ENCODE results near the gene IRF7. TPM values are rescaled to one million over a fixed set of nuclear protein-coding genes. Genes with fewer than 3 reads are reported as not detected.

IRF7 gene
- total and polyA plus RNA-seq, 4 donors, result 15.7 to 62.4 (median 37.0) TPM

DNA sequence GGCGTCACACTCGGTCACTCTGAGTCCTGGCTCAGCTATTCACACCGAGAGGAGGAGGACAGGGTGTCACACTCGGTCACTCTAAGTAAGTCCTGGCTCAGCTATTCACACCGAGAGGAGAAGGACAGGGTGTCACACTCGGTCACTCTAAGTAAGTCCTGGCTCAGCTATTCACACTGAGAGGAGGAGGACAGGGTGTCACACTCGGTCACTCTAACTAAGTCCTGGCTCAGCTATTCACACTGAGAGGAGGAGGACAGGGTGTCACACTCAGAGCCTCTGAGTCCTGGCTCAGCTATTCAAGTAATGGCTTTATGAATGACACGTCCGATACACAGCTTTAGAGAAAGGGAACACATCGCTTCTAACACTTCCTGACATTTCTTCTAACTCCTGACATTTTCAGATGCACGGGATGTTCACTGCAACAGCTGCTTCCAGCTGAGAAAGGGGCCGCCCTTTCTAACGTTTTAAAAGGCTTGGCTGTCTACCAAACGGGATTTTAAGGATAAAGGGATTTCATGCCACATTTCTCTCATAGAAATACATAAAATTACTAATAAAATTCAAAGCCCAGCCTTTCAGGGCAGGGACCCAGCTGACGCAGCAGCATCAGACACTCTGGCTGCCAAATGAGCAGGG is 49.4 kb upstream of the IRF7 start:
- no peaks in the 10 kb centered on the region for H3K27me3 ChIP-seq (ENCODE audit: control insufficient read depth in 4 of 4, insufficient read depth in 4 of 4, low read length in 3 of 4)
- H3K4me3 ChIP-seq (ENCODE audit: low read depth in 1 of 3, low read length in 3 of 3), result no peak overlapping the region
- DNase-seq (ENCODE audit: low spot score), result no peak
- peaks cover 0 to 11% (median 4%) of the 10 kb centered on the region in 4 donors for H3K4me1 ChIP-seq (ENCODE audit: control insufficient read depth in 4 of 4, insufficient read depth in 4 of 4, low read length in 3 of 4)
- H3K27ac ChIP-seq (ENCODE audit: low read depth in 1 of 2, low read length in 2 of 2), result no peak overlapping the region
- 90% methylated on average over 15 of the region's 15 CpGs for WGBS
- peaks cover 0 to 15% (median 3%) of the 10 kb centered on the region in 4 donors for H3K36me3 ChIP-seq (ENCODE audit: control insufficient read depth in 4 of 4, insufficient read depth in 3 of 4, low read depth in 1 of 4, low read length in 3 of 4)
- H3K9me3 ChIP-seq (ENCODE audit: control insufficient read depth in 4 of 4, low read length in 3 of 4), result no peaks in the 10 kb centered on the region
- TF ChIP-seq GABPA (IDR thresholded peaks at IDR 0.05 in 1 of 2, conservative IDR thresholded peaks at IDR 0.05 in 1 of 2), result no peak
- TF ChIP-seq, protein P1, sequence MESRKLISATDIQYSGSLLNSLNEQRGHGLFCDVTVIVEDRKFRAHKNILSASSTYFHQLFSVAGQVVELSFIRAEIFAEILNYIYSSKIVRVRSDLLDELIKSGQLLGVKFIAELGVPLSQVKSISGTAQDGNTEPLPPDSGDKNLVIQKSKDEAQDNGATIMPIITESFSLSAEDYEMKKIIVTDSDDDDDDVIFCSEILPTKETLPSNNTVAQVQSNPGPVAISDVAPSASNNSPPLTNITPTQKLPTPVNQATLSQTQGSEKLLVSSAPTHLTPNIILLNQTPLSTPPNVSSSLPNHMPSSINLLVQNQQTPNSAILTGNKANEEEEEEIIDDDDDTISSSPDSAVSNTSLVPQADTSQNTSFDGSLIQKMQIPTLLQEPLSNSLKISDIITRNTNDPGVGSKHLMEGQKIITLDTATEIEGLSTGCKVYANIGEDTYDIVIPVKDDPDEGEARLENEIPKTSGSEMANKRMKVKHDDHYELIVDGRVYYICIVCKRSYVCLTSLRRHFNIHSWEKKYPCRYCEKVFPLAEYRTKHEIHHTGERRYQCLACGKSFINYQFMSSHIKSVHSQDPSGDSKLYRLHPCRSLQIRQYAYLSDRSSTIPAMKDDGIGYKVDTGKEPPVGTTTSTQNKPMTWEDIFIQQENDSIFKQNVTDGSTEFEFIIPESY (IDR thresholded peaks at IDR 0.05), result no peak
- no peak overlapping the region for H3K9ac ChIP-seq (ENCODE audit: low read depth in 1 of 2, low read length in 2 of 2)

DNA sequence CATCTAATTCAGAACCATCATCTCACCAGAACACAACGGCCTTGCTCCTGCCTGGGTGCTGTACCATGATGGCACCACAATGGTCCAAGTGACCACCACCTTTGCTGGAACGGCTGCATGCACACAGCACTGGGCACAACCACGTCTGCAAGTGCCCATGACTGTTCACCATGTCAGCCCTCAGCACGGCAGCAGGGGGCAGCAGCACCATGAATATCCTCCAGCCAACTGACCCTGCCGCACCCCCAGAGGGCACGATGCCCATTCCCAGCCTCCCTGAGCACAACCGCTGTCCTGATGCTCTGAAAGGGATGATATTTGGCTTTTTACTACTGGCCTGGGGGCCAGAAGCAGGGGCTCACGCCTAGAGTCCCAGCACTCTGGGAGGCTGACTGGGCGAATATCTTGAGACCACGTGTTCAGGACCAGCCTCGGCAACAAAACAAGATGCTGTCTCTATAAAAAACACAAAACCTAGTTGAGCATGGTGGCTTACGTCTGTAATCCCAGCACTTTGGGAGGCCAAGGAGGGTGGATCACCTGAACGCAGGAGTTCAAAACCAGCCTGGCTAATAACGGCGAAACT is 47.0 kb upstream of the IRF7 start:
- H3K4me3 ChIP-seq (ENCODE audit: low read depth in 1 of 3, low read length in 3 of 3), result no peak overlapping the region
- DNase-seq (ENCODE audit: low spot score), result peak; percentile 74
- H3K9me3 ChIP-seq (ENCODE audit: control insufficient read depth in 4 of 4, low read length in 3 of 4), result no peaks in the 10 kb centered on the region
- no peaks in the 10 kb centered on the region for H3K27me3 ChIP-seq (ENCODE audit: control insufficient read depth in 4 of 4, insufficient read depth in 4 of 4, low read length in 3 of 4)
- WGBS, result 54% methylated on average over 15 of the region's 15 CpGs
- peaks cover 3 to 27% (median 20%) of the 10 kb centered on the region in 4 donors for H3K4me1 ChIP-seq (ENCODE audit: control insufficient read depth in 4 of 4, insufficient read depth in 4 of 4, low read length in 3 of 4)
- H3K9ac ChIP-seq (ENCODE audit: low read depth in 1 of 2, low read length in 2 of 2), result no peak overlapping the region
- TF ChIP-seq YY1 (IDR thresholded peaks at IDR 0.05), result no peak
- no peak for TF ChIP-seq TAF1 (conservative IDR thresholded peaks at IDR 0.05)
- no peak for TF ChIP-seq HNF4G (IDR thresholded peaks at IDR 0.05)
- no peak for TF ChIP-seq FOXA1 (IDR thresholded peaks at IDR 0.05)
- peak; percentile 89 to 95 for TF ChIP-seq RAD21 (IDR thresholded peaks at IDR 0.05)
- TF ChIP-seq, protein P2, sequence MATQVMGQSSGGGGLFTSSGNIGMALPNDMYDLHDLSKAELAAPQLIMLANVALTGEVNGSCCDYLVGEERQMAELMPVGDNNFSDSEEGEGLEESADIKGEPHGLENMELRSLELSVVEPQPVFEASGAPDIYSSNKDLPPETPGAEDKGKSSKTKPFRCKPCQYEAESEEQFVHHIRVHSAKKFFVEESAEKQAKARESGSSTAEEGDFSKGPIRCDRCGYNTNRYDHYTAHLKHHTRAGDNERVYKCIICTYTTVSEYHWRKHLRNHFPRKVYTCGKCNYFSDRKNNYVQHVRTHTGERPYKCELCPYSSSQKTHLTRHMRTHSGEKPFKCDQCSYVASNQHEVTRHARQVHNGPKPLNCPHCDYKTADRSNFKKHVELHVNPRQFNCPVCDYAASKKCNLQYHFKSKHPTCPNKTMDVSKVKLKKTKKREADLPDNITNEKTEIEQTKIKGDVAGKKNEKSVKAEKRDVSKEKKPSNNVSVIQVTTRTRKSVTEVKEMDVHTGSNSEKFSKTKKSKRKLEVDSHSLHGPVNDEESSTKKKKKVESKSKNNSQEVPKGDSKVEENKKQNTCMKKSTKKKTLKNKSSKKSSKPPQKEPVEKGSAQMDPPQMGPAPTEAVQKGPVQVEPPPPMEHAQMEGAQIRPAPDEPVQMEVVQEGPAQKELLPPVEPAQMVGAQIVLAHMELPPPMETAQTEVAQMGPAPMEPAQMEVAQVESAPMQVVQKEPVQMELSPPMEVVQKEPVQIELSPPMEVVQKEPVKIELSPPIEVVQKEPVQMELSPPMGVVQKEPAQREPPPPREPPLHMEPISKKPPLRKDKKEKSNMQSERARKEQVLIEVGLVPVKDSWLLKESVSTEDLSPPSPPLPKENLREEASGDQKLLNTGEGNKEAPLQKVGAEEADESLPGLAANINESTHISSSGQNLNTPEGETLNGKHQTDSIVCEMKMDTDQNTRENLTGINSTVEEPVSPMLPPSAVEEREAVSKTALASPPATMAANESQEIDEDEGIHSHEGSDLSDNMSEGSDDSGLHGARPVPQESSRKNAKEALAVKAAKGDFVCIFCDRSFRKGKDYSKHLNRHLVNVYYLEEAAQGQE (IDR thresholded peaks at IDR 0.05), result no peak
- TF ChIP-seq NR2F2 (IDR thresholded peaks at IDR 0.05), result peak; percentile 75
- TF ChIP-seq, protein P3, sequence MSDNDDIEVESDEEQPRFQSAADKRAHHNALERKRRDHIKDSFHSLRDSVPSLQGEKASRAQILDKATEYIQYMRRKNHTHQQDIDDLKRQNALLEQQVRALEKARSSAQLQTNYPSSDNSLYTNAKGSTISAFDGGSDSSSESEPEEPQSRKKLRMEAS (IDR thresholded peaks at IDR 0.05), result no peak
- no peak for TF ChIP-seq SP1 (IDR thresholded peaks at IDR 0.05)
- no peak for TF ChIP-seq FOXA2 (IDR thresholded peaks at IDR 0.05)
- no peak for TF ChIP-seq GABPA (IDR thresholded peaks at IDR 0.05 in 1 of 2, conservative IDR thresholded peaks at IDR 0.05 in 1 of 2)
- no peak for TF ChIP-seq ATF3 (IDR thresholded peaks at IDR 0.05)
- no peak for TF ChIP-seq JUND (IDR thresholded peaks at IDR 0.05)
- peak; percentile 26 to 68 for TF ChIP-seq RXRA (IDR thresholded peaks at IDR 0.05)
- TF ChIP-seq HNF4A (conservative IDR thresholded peaks at IDR 0.05), result peak; percentile 27 to 42
- TF ChIP-seq EGR1 (IDR thresholded peaks at IDR 0.05; ENCODE audit: low read depth in 2 of 2), result no peak
- peak; percentile 82 for TF ChIP-seq CTCF (IDR thresholded peaks at IDR 0.05; ENCODE audit: low read depth, low read length, missing input control)
- TF ChIP-seq, protein P1 (IDR thresholded peaks at IDR 0.05), result no peak
- no peak overlapping the region for H3K27ac ChIP-seq (ENCODE audit: low read depth in 1 of 2, low read length in 2 of 2)
- H3K36me3 ChIP-seq (ENCODE audit: control insufficient read depth in 4 of 4, insufficient read depth in 3 of 4, low read depth in 1 of 4, low read length in 3 of 4), result peaks cover 0 to 18% (median 3%) of the 10 kb centered on the region in 4 donors

Measured in liver (tissue), 9 donors.